WTC11 (cell line): ENCODE results near the gene SLC39A3. TPM values are rescaled to one million over a fixed set of nuclear protein-coding genes. Genes with fewer than 3 reads are reported as not detected.

Experiments used
- ATAC-seq: fragments of 200-7000 bp; cut with Tn5 transposase; 2 replicates; pipeline ENCODE4 v1.10.0; 2021; ENCODE audit warnings: mild to moderate bottlenecking, moderate library complexity
- CTCF ChIA-PET: fragments of 300-600 bp; sonication (Branson Sonifier 250); formaldehyde crosslinking; loops from one replicate; lab custom pipeline; 2021; ENCODE audit warnings: antibody characterized with exemption; lab: Charles Lee
- POLR2A ChIA-PET: fragments of 350-600 bp; sonication (Branson Sonifier 250); formaldehyde crosslinking; loops from one replicate; lab custom pipeline; 2021; ENCODE audit warnings: antibody characterized with exemption; lab: Charles Lee
- DNase-seq: peaks from one replicate; pipeline ENCODE4 v3.0.0; 2021; ENCODE audit warnings: low spot score
- H3K27ac Mint-ChIP-seq: 2 replicates; pipeline ENCODE4 v1.8.0; 2021; ENCODE audit warnings: mixed read lengths
- H3K27me3 Mint-ChIP-seq: 2 replicates; pipeline ENCODE4 v1.8.0; 2021; ENCODE audit warnings: low read depth, mild to moderate bottlenecking, moderate library complexity, mixed read lengths
- H3K36me3 Mint-ChIP-seq: 2 replicates; pipeline ENCODE4 v1.8.0; 2021; ENCODE audit warnings: mixed read lengths
- H3K4me1 Mint-ChIP-seq: 2 replicates; pipeline ENCODE4 v1.8.0; 2022; ENCODE audit warnings: mixed read lengths
- H3K4me3 Mint-ChIP-seq: 2 replicates; pipeline ENCODE4 v1.8.0; 2021; ENCODE audit warnings: mild to moderate bottlenecking, moderate library complexity, mixed read lengths
- H3K9me3 Mint-ChIP-seq: 2 replicates; pipeline ENCODE4 v1.8.0; 2021; ENCODE audit warnings: mixed read lengths
- HMGA2 ChIP-seq: fragments of 250-450 bp; sonication (Bioruptor Pico); IDR thresholded peaks from 2 replicates; pipeline ENCODE4 v1.4.0; 2021; ENCODE audit warnings: mild to moderate bottlenecking, moderate library complexity
- NFYB ChIP-seq: sonication (generic); formaldehyde crosslinking; conservative IDR thresholded peaks from 2 replicates; pipeline ENCODE4 v1.8.0; 2022; ENCODE audit warnings: low read depth, missing genetic modification reagents
- RELA ChIP-seq: sonication (generic); formaldehyde crosslinking; IDR thresholded peaks from 2 replicates; pipeline ENCODE4 v1.8.1; 2022; ENCODE audit warnings: missing genetic modification reagents, mild to moderate bottlenecking, borderline replicate concordance
- TEAD1 ChIP-seq: sonication (generic); formaldehyde crosslinking; IDR thresholded peaks from 2 replicates; pipeline ENCODE4 v1.8.0; 2022; ENCODE audit warnings: mild to moderate bottlenecking, missing genetic modification reagents
- ZNF138 ChIP-seq: sonication (generic); formaldehyde crosslinking; conservative IDR thresholded peaks from 2 replicates; pipeline ENCODE4 v1.8.1; 2022; ENCODE audit warnings: mild to moderate bottlenecking, moderate library complexity, missing genetic modification reagents
- ZNF232 ChIP-seq: sonication (generic); formaldehyde crosslinking; IDR thresholded peaks from 2 replicates; pipeline ENCODE4 v1.8.0; 2022; ENCODE audit warnings: mild to moderate bottlenecking, missing genetic modification reagents
- ZNF416 ChIP-seq: fragments of 250-450 bp; sonication (Bioruptor Pico); IDR thresholded peaks from 2 replicates; pipeline ENCODE4 v1.9.0; 2021; ENCODE audit warnings: mild to moderate bottlenecking, inconsistent platforms
- total RNA-seq: library from RNA; stranded (reverse); gene quantifications from 3 replicates; pipeline ENCODE4 v1.2.3, GENCODE V29; 2021
- TF ChIP-seq, protein P1 (sequence below): sonication (generic); formaldehyde crosslinking; IDR thresholded peaks from 2 replicates; pipeline ENCODE4 v1.8.1; 2023; ENCODE audit warnings: mild to moderate bottlenecking, missing genetic modification reagents, moderate library complexity
- TF ChIP-seq, protein P2 (sequence below): sonication (generic); formaldehyde crosslinking; IDR thresholded peaks from 2 replicates; pipeline ENCODE4 v1.8.1; 2023; ENCODE audit warnings: mild to moderate bottlenecking, moderate library complexity, missing genetic modification reagents
- TF ChIP-seq, protein P3 (sequence below): fragments of 250-450 bp; sonication (Bioruptor Pico); IDR thresholded peaks from 2 replicates; pipeline ENCODE4 v2.1.2; 2022; ENCODE audit warnings: mild to moderate bottlenecking, moderate library complexity
- TF ChIP-seq, protein P4 (sequence below): sonication (generic); formaldehyde crosslinking; conservative IDR thresholded peaks from 2 replicates; pipeline ENCODE4 v1.8.1; 2022; ENCODE audit warnings: mild to moderate bottlenecking, missing genetic modification reagents
- TF ChIP-seq, protein P5 (sequence below): sonication (generic); formaldehyde crosslinking; IDR thresholded peaks from 2 replicates; pipeline ENCODE4 v1.8.0; 2022; ENCODE audit warnings: missing genetic modification reagents
- TF ChIP-seq, protein P6 (sequence below): sonication (generic); formaldehyde crosslinking; IDR thresholded peaks from 2 replicates; pipeline ENCODE4 v1.8.1; 2022; ENCODE audit warnings: mild to moderate bottlenecking, moderate library complexity, missing genetic modification reagents
- TF ChIP-seq, protein P7 (sequence below): fragments of 250-450 bp; sonication (Bioruptor Pico); IDR thresholded peaks from 2 replicates; pipeline ENCODE4 v1.9.0; 2021; ENCODE audit warnings: moderate library complexity, mild to moderate bottlenecking, inconsistent platforms, borderline replicate concordance
- TF ChIP-seq, protein P8 (sequence below): sonication (generic); formaldehyde crosslinking; IDR thresholded peaks from 2 replicates; pipeline ENCODE4 v1.8.1; 2022; ENCODE audit warnings: low read depth, mild to moderate bottlenecking, moderate library complexity, missing genetic modification reagents, borderline replicate concordance

Gene SLC39A3
- total RNA-seq, 1 experiment from 2014 or later, result 38.0 TPM

DNA sequence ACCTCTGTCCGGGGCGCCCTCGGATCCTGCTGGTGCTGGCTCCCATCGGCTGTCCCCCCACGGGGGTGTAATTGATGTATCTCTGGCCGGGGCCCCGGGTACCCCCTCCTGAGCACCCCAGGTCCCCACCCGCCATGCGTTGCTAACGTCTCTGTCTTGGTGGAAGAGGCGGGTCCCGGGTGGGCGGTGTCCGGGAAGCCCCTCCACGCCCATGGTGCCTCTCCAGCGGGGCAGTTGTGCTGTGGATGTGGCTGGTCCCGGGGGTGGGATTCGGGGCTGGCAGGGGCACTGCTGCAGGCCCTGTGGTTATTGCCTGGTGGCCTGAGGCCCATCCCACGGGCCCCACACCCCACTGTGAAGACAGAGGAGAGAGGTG lies 23.6 kb downstream of the SLC39A3 start:
- peaks cover 12% of the 10 kb centered on the region for H3K9me3 Mint-ChIP-seq
- H3K4me1 Mint-ChIP-seq, result peaks cover 8% of the 10 kb centered on the region
- H3K4me3 Mint-ChIP-seq, result no peak overlapping the region
- ATAC-seq (no peak), DNase-seq (no peak)
- ChIA-PET CTCF (no interaction called here), POLR2A (no interaction called here)
- no peak for TF ChIP-seq ZNF232 (CRISPR knock-in tag)
- no peak for TF ChIP-seq NFYB (CRISPR knock-in tag)
- TF ChIP-seq, protein P1, sequence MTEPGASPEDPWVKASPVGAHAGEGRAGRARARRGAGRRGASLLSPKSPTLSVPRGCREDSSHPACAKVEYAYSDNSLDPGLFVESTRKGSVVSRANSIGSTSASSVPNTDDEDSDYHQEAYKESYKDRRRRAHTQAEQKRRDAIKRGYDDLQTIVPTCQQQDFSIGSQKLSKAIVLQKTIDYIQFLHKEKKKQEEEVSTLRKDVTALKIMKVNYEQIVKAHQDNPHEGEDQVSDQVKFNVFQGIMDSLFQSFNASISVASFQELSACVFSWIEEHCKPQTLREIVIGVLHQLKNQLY, result no peak
- TF ChIP-seq, protein P2, sequence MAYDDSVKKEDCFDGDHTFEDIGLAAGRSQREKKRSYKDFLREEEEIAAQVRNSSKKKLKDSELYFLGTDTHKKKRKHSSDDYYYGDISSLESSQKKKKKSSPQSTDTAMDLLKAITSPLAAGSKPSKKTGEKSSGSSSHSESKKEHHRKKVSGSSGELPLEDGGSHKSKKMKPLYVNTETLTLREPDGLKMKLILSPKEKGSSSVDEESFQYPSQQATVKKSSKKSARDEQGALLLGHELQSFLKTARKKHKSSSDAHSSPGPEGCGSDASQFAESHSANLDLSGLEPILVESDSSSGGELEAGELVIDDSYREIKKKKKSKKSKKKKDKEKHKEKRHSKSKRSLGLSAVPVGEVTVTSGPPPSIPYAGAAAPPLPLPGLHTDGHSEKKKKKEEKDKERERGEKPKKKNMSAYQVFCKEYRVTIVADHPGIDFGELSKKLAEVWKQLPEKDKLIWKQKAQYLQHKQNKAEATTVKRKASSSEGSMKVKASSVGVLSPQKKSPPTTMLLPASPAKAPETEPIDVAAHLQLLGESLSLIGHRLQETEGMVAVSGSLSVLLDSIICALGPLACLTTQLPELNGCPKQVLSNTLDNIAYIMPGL (CRISPR knock-in tag), result no peak
- TF ChIP-seq, protein P3, sequence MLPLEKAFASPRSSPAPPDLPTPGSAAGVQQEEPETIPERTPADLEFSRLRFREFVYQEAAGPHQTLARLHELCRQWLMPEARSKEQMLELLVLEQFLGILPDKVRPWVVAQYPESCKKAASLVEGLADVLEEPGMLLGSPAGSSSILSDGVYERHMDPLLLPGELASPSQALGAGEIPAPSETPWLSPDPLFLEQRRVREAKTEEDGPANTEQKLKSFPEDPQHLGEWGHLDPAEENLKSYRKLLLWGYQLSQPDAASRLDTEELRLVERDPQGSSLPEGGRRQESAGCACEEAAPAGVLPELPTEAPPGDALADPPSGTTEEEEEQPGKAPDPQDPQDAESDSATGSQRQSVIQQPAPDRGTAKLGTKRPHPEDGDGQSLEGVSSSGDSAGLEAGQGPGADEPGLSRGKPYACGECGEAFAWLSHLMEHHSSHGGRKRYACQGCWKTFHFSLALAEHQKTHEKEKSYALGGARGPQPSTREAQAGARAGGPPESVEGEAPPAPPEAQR (CRISPR knock-in tag), result no peak
- TF ChIP-seq, protein P4, sequence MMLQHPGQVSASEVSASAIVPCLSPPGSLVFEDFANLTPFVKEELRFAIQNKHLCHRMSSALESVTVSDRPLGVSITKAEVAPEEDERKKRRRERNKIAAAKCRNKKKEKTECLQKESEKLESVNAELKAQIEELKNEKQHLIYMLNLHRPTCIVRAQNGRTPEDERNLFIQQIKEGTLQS (CRISPR knock-in tag), result no peak
- TF ChIP-seq ZNF416 (CRISPR knock-in tag), result no peak
- no peak for TF ChIP-seq RELA
- TF ChIP-seq, protein P5, sequence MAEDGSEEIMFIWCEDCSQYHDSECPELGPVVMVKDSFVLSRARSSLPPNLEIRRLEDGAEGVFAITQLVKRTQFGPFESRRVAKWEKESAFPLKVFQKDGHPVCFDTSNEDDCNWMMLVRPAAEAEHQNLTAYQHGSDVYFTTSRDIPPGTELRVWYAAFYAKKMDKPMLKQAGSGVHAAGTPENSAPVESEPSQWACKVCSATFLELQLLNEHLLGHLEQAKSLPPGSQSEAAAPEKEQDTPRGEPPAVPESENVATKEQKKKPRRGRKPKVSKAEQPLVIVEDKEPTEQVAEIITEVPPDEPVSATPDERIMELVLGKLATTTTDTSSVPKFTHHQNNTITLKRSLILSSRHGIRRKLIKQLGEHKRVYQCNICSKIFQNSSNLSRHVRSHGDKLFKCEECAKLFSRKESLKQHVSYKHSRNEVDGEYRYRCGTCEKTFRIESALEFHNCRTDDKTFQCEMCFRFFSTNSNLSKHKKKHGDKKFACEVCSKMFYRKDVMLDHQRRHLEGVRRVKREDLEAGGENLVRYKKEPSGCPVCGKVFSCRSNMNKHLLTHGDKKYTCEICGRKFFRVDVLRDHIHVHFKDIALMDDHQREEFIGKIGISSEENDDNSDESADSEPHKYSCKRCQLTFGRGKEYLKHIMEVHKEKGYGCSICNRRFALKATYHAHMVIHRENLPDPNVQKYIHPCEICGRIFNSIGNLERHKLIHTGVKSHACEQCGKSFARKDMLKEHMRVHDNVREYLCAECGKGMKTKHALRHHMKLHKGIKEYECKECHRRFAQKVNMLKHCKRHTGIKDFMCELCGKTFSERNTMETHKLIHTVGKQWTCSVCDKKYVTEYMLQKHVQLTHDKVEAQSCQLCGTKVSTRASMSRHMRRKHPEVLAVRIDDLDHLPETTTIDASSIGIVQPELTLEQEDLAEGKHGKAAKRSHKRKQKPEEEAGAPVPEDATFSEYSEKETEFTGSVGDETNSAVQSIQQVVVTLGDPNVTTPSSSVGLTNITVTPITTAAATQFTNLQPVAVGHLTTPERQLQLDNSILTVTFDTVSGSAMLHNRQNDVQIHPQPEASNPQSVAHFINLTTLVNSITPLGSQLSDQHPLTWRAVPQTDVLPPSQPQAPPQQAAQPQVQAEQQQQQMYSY (CRISPR knock-in tag), result no peak
- TF ChIP-seq, protein P6, sequence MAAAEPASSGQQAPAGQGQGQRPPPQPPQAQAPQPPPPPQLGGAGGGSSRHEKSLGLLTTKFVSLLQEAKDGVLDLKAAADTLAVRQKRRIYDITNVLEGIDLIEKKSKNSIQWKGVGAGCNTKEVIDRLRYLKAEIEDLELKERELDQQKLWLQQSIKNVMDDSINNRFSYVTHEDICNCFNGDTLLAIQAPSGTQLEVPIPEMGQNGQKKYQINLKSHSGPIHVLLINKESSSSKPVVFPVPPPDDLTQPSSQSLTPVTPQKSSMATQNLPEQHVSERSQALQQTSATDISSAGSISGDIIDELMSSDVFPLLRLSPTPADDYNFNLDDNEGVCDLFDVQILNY, result no peak
- no peak for TF ChIP-seq HMGA2
- no peak for TF ChIP-seq TEAD1
- TF ChIP-seq, protein P7, sequence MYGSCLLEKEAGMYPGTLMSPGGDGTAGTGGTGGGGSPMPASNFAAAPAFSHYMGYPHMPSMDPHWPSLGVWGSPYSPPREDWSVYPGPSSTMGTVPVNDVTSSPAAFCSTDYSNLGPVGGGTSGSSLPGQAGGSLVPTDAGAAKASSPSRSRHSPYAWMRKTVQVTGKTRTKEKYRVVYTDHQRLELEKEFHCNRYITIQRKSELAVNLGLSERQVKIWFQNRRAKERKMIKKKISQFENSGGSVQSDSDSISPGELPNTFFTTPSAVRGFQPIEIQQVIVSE (CRISPR knock-in tag), result no peak
- TF ChIP-seq ZNF138, result no peak
- TF ChIP-seq, protein P8, sequence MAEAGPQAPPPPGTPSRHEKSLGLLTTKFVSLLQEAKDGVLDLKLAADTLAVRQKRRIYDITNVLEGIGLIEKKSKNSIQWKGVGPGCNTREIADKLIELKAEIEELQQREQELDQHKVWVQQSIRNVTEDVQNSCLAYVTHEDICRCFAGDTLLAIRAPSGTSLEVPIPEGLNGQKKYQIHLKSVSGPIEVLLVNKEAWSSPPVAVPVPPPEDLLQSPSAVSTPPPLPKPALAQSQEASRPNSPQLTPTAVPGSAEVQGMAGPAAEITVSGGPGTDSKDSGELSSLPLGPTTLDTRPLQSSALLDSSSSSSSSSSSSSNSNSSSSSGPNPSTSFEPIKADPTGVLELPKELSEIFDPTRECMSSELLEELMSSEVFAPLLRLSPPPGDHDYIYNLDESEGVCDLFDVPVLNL, result no peak
- H3K27me3 Mint-ChIP-seq, result peaks cover 2% of the 10 kb centered on the region
- H3K36me3 Mint-ChIP-seq, result peaks cover 12% of the 10 kb centered on the region
- no peak overlapping the region for H3K27ac Mint-ChIP-seq
